H1 (cell line): ENCODE results near the gene RBBP9. TPM values are rescaled to one million over a fixed set of nuclear protein-coding genes. Genes with fewer than 3 reads are reported as not detected.

Experiments
- CTCF ChIA-PET: fragments of 300-600 bp; sonication (Branson Sonifier 250); formaldehyde crosslinking; loops from one replicate; lab custom pipeline; 2021; ENCODE audit not compliant: partially characterized antibody; lab: Charles Lee
- POLR2A ChIA-PET: fragments of 300-600 bp; sonication (Branson Sonifier 250); formaldehyde crosslinking; loops from one replicate; lab custom pipeline; 2021; ENCODE audit warnings: inconsistent platforms; ENCODE audit not compliant: partially characterized antibody; lab: Charles Lee
- DNase-seq, 2 experiments: peaks; one replicate each; pipeline versions ENCODE4 v3.0.0 to v3.0.0-alpha.2; 2010 to 2022; ENCODE audit warnings: low spot score in 2 of 2, low read depth in 1 of 2, mixed read lengths in 1 of 2
- FAIRE-seq: peaks from 2 replicates; lab custom pipeline; 2011; peaks lifted over from hg19 to GRCh38; lab: Jason Lieb, UNC
- H2AFZ ChIP-seq: 2 replicates; pipeline ENCODE4 v1.8.1; 2012; ENCODE audit warnings: low read length, inconsistent platforms
- H2AK5ac ChIP-seq: 2 replicates; pipeline ENCODE4 v1.6.1; 2013; ENCODE audit warnings: low read depth, low read length
- H2BK120ac ChIP-seq: replicated peaks from 2 replicates; pipeline ENCODE3; 2013; ENCODE audit warnings: low read depth, low read length, inconsistent platforms
- H2BK12ac ChIP-seq: 2 replicates; pipeline ENCODE4 v1.6.1; 2013; ENCODE audit warnings: low read depth, low read length
- H2BK15ac ChIP-seq: 2 replicates; pipeline ENCODE4 v1.6.1; 2013; ENCODE audit warnings: low read length
- H2BK20ac ChIP-seq: 2 replicates; pipeline ENCODE4 v1.6.1; 2013; ENCODE audit warnings: low read length
- H2BK5ac ChIP-seq: 2 replicates; pipeline ENCODE4 v1.6.1; 2013; ENCODE audit warnings: low read depth, low read length
- H3K14ac ChIP-seq: 2 replicates; pipeline ENCODE4 v1.6.1; 2013; ENCODE audit warnings: inconsistent platforms; ENCODE audit not compliant: insufficient read length
- H3K18ac ChIP-seq: 2 replicates; pipeline ENCODE4 v1.6.1; 2013; ENCODE audit warnings: low read length; ENCODE audit errors: extremely low read depth
- H3K23ac ChIP-seq: 2 replicates; pipeline ENCODE4 v1.6.1; 2013; ENCODE audit warnings: inconsistent platforms; ENCODE audit not compliant: insufficient read length
- H3K23me2 ChIP-seq: 2 replicates; pipeline ENCODE4 v1.6.1; 2013; ENCODE audit warnings: low read depth, low read length
- H3K27ac ChIP-seq: 2 replicates; pipeline ENCODE4 v1.6.1; 2011; ENCODE audit warnings: low read depth, low read length, inconsistent platforms
- H3K27me3 ChIP-seq, 4 experiments: replicated peaks in 1 of 4; 1 replicate in 1 of 4; 2 replicates in 3 of 4; pipeline versions ENCODE4 v1.6.1 to v1.8.1; 2011 to 2013; ENCODE audit warnings: low read length in 3 of 4, mild to moderate bottlenecking in 3 of 4, inconsistent platforms in 2 of 4, mixed read lengths in 2 of 4, moderate library complexity in 1 of 4; ENCODE audit not compliant: control insufficient read depth in 3 of 4, insufficient read depth in 3 of 4; ENCODE audit errors: extremely low read depth in 1 of 4
- H3K36me3 ChIP-seq, 4 experiments: 2 replicates each; pipeline versions ENCODE4 v1.6.1 to v1.8.1; 2011 to 2013; ENCODE audit warnings: mild to moderate bottlenecking in 4 of 4, low read length in 3 of 4, moderate library complexity in 2 of 4, control low read depth in 1 of 4, inconsistent platforms in 1 of 4; ENCODE audit not compliant: insufficient read depth in 4 of 4, control insufficient read depth in 2 of 4
- H3K4ac ChIP-seq: replicated peaks from 2 replicates; pipeline ENCODE3; 2013; ENCODE audit warnings: low read length, low read depth, mixed read lengths, inconsistent platforms; ENCODE audit not compliant: insufficient read length
- H3K4me1 ChIP-seq, 4 experiments: replicated peaks in 1 of 4; 1 replicate in 1 of 4; 2 replicates in 3 of 4; pipeline versions ENCODE4 v1.6.1 to v1.8.1; 2011 to 2013; ENCODE audit warnings: low read length in 3 of 4, inconsistent platforms in 2 of 4, mixed read lengths in 1 of 4; ENCODE audit not compliant: insufficient read depth in 4 of 4, control insufficient read depth in 3 of 4
- H3K4me2 ChIP-seq, 2 experiments: 2 replicates each; pipeline versions ENCODE4 v1.6.1 to v1.8.1; 2011 to 2013; ENCODE audit warnings: low read depth in 2 of 2, low read length in 2 of 2, control low read depth in 1 of 2, inconsistent platforms in 1 of 2, mild to moderate bottlenecking in 1 of 2; ENCODE audit not compliant: insufficient read depth in 1 of 2
- H3K4me3 ChIP-seq, 4 experiments: fragments of 200-600, 300-600 bp in 1 of 4; sonication (generic), shearing (Covaris generic), sonication (Bioruptor Twin) in 1 of 4; 2 replicates each; pipeline versions ENCODE4 v1.5.1 to v1.8.1; 2011 to 2016; ENCODE audit warnings: low read length in 4 of 4, low read depth in 3 of 4, control low read depth in 2 of 4, inconsistent platforms in 2 of 4, mild to moderate bottlenecking in 2 of 4, mixed read lengths in 1 of 4, moderate library complexity in 1 of 4; ENCODE audit not compliant: insufficient read depth in 2 of 4; ENCODE audit errors: extremely low read depth in 1 of 4
- H3K56ac ChIP-seq: replicated peaks from 2 replicates; pipeline ENCODE3; 2013; ENCODE audit warnings: low read depth, mild to moderate bottlenecking, mixed read lengths, low read length, inconsistent platforms; ENCODE audit not compliant: insufficient read length
- H3K79me1 ChIP-seq: 2 replicates; pipeline ENCODE4 v1.6.1; 2013; ENCODE audit warnings: low read depth, low read length, control low read depth
- H3K79me2 ChIP-seq, 2 experiments: 2 replicates each; pipeline versions ENCODE4 v1.6.1 to v1.8.1; 2012 to 2013; ENCODE audit warnings: low read length in 2 of 2, mild to moderate bottlenecking in 2 of 2, inconsistent platforms in 1 of 2; ENCODE audit not compliant: insufficient read depth in 2 of 2, control insufficient read depth in 1 of 2
- H3K9ac ChIP-seq, 4 experiments: replicated peaks in 1 of 4; 1 replicate in 1 of 4; 2 replicates in 3 of 4; pipeline versions ENCODE4 v1.6.1 to v1.8.1; 2011 to 2013; ENCODE audit warnings: low read depth in 3 of 4, low read length in 3 of 4, control low read depth in 2 of 4, mild to moderate bottlenecking in 2 of 4, moderate library complexity in 2 of 4, inconsistent platforms in 1 of 4; ENCODE audit errors: extremely low read depth in 1 of 4
- H3K9me3 ChIP-seq, 2 experiments: 2 replicates each; pipeline versions ENCODE4 v1.6.1 to v1.8.1; 2012 to 2013; ENCODE audit warnings: mild to moderate bottlenecking in 2 of 2, moderate library complexity in 2 of 2, control low read depth in 1 of 2, inconsistent platforms in 1 of 2, low read depth in 1 of 2, low read length in 1 of 2, mixed read lengths in 1 of 2; ENCODE audit not compliant: insufficient read depth in 2 of 2
- H4K20me1 ChIP-seq, 2 experiments: replicated peaks in 1 of 2; 2 replicates each; pipeline versions ENCODE3 to v1.8.1; 2011 to 2013; ENCODE audit warnings: inconsistent platforms in 2 of 2, low read length in 2 of 2, mild to moderate bottlenecking in 1 of 2; ENCODE audit not compliant: insufficient read depth in 2 of 2, control insufficient read depth in 1 of 2
- H4K5ac ChIP-seq: 2 replicates; pipeline ENCODE4 v1.6.1; 2013; ENCODE audit warnings: low read length, low read depth, mixed read lengths, inconsistent platforms; ENCODE audit not compliant: insufficient read length
- H4K8ac ChIP-seq: 2 replicates; pipeline ENCODE4 v1.8.0; 2013; ENCODE audit warnings: mild to moderate bottlenecking, moderate library complexity, low read length, inconsistent platforms; ENCODE audit not compliant: insufficient read depth; ENCODE audit errors: extremely low read depth
- H4K91ac ChIP-seq: replicated peaks from 2 replicates; pipeline ENCODE3; 2013; ENCODE audit warnings: low read length, mixed read lengths, inconsistent platforms; ENCODE audit not compliant: insufficient read length
- ASH2L ChIP-seq: fragments of 200-600, 300-600 bp; sonication (generic); IDR thresholded peaks from one replicate; pipeline ENCODE4 v1.7.1; 2017; ENCODE audit warnings: low read length
- RXRA ChIP-seq: IDR thresholded peaks from 2 replicates; pipeline ENCODE4 v1.6.1; 2011; ENCODE audit warnings: low read depth, mild to moderate bottlenecking, low read length, moderate library complexity; ENCODE audit not compliant: insufficient read depth
- SIX5 ChIP-seq: IDR thresholded peaks from 2 replicates; pipeline ENCODE4 v1.6.1; 2011; ENCODE audit warnings: mild to moderate bottlenecking, low read depth, low read length
- TCF12 ChIP-seq: IDR thresholded peaks from 2 replicates; pipeline ENCODE4 v1.6.1; 2011; ENCODE audit warnings: low read depth, mild to moderate bottlenecking, low read length
- WGBS, 2 experiments: shearing (Covaris generic) in 1 of 2; methylation state at CpG; one replicate each; pipeline versions ENCODE4 v1.1.6 to v1.1.7; 2013 to 2015; ENCODE audit warnings: low lambda C conversion rate in 2 of 2, mixed read lengths in 2 of 2, inconsistent platforms in 1 of 2, low coverage in 1 of 2, missing lambda C conversion rate in 1 of 2; ENCODE audit not compliant: insufficient replicate concordance in 2 of 2, insufficient coverage in 1 of 2, insufficient read length in 1 of 2; ENCODE audit errors: extremely low coverage in 1 of 2, missing lambda C conversion rate in 1 of 2; 5-methylcytosine and 5-hydroxymethylcytosine counted together
- polyA plus RNA-seq, 7 experiments: library from polyadenylated mRNA; depleted of rRNA in 3 of 7; stranded (reverse) in 5 of 7; unstranded in 2 of 7; fragments of >200 nt in 5 of 7; fragments of 200-250 nt in 2 of 7; gene quantifications; 1 replicate in 5 of 7; 2 replicates in 1 of 7; 4 replicates in 1 of 7; pipeline versions ENCODE4 v1.2.1 to v1.2.3, GENCODE V29; 2011 to 2013; ENCODE audit warnings: missing spikeins in 2 of 7, mixed read lengths in 2 of 7
- total RNA-seq: library from RNA; stranded (reverse); fragmentation: NEBNext Ultra II Directional; extraction: Animal tissue kit (Norgen Biotek cat#: 25700); gene quantifications from 2 replicates; pipeline ENCODE4 v1.2.1, GENCODE V29; 2021

The RBBP9 gene
- total and polyA plus RNA-seq, 2 of the 8 experiments (the other 6 are each of a cell fraction or from before 2014, with no cell fraction given), result 9.5 to 13.5 TPM

DNA sequence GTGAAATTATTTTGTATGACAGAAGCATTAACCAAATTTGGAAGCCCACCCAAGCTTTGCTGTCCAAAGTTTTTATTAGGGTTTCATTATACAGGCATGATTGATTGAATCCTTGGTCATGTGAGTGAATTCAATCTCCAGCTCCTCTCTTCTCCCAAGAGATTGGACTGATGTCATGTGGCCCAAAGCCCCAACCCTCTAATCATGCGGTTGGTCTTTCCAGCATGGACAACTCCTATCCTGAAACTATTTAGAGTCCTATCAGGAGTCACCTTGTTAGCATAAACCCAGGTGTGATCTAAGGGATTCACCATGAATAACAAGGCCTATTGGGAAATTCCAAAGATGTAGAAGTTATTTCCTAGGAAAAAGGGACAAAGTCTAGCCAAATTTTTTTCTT is 19.2 kb downstream of the RBBP9 start:
- Histone ChIP-seq H2BK12ac (no peak overlapping the region), H3K36me3 (peaks cover 5 to 48% (median 34%) of the 10 kb centered on the region in 4 experiments), H3K4ac (no peak overlapping the region), H4K20me1 (no peaks in the 10 kb centered on the region), H3K79me2 (no peaks in the 10 kb centered on the region), H3K18ac (no peak overlapping the region), H3K9ac (no peak overlapping the region), H2AK5ac (no peak overlapping the region), H3K9me3 (no peaks in the 10 kb centered on the region), H2AFZ (no peak overlapping the region), H4K8ac (no peak overlapping the region), H2BK5ac (no peak overlapping the region), H3K14ac (no peak overlapping the region), H3K4me3 (no peak overlapping the region), H3K23ac (no peak overlapping the region), H2BK15ac (no peak overlapping the region), H3K56ac (no peak overlapping the region), H4K5ac (no peak overlapping the region), H3K27ac (no peak overlapping the region)
- no peak for FAIRE-seq
- 89% methylated on average over 1 of the region's 1 CpG; no CpG with 5 or more reads in 1 of the 2 experiments for WGBS, 2 experiments
- POLR2A ChIA-PET, result interaction anchor here (1.0 to 1.7 kb wide), 5 partner anchors 9 to 22 kb away, joined by 3 to 6 read pairs (median 3); partner anchors contain the start of genes DZANK1, POLR3F and RBBP9
- TF ChIP-seq TCF12, result no peak
- no peak for TF ChIP-seq SIX5
- no peak for TF ChIP-seq RXRA
- no peak for TF ChIP-seq ASH2L
- TF ChIP-seq, all 59 proteins: peak for 0
- Histone ChIP-seq H2BK120ac (no peak overlapping the region), H2BK20ac (no peak overlapping the region), H3K79me1 (no peaks in the 10 kb centered on the region), H3K23me2 (no peaks in the 10 kb centered on the region), H3K27me3 (no peaks in the 10 kb centered on the region), H3K4me1 (no peaks in the 10 kb centered on the region), H4K91ac (no peak overlapping the region), H3K4me2 (no peak overlapping the region)
- DNase-seq, result no peak
- CTCF ChIA-PET, result interaction anchor here (0.7 kb wide), 2 partner anchors 16 to 74 kb away, joined by 3 read pairs; no protein-coding TSS in a partner anchor
